PFSK-1 (cell line): Measurements from ENCODE around the gene ZNF652.

Experiments
- FOXP2 ChIP-seq: optimal IDR thresholded peaks from 2 replicates; pipeline ENCODE3; 2011; ENCODE audit warnings: borderline replicate concordance, control low read depth, inconsistent platforms; ENCODE audit not compliant: insufficient read depth; ENCODE audit errors: extremely low read length, extremely low read depth
- POLR2AphosphoS5 ChIP-seq: IDR thresholded peaks from 2 replicates; pipeline ENCODE4 v1.6.1; 2012; ENCODE audit warnings: low read depth, mild to moderate bottlenecking, control low read depth, low read length, moderate library complexity
- REST ChIP-seq, 2 experiments: IDR thresholded peaks; 2 replicates each; pipeline versions ENCODE4 v1.6.1 to v1.8.0; 2011 to 2012; ENCODE audit warnings: low read depth in 2 of 2, low read length in 2 of 2, control low read depth in 1 of 2, inconsistent platforms in 1 of 2, mild to moderate bottlenecking in 1 of 2, moderate library complexity in 1 of 2; ENCODE audit not compliant: insufficient read depth in 1 of 2
- SIN3A ChIP-seq: IDR thresholded peaks from 2 replicates; pipeline ENCODE4 v1.6.1; 2012; ENCODE audit warnings: mild to moderate bottlenecking, low read length, moderate library complexity, borderline replicate concordance; ENCODE audit not compliant: insufficient read depth
- TAF1 ChIP-seq: IDR thresholded peaks from 2 replicates; pipeline ENCODE4 v1.6.1; 2012; ENCODE audit warnings: low read length, control low read depth, borderline replicate concordance; ENCODE audit not compliant: insufficient read depth

Gene ZNF652

DNA sequence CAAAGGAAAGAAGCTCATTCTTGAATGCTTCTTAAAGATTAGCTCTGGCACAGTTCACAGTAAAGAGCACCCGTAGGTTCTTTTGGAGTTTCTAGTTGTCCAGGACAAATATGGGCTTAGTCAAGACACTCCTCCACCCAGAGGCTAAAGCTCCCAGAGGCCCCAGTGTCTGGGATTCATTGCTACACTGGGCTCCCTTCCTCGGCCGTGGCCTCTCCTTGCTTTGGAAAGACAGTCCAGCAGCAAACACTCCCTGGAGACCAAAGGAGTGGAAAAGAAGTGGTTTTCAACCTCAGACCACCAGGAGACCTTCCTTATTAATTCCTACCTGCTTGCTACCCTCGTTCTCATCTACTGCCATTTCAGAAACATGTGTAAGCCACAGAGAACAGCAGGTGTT, 35.5 kb upstream of the ZNF652 start:
- TF ChIP-seq REST (IDR thresholded peaks at IDR 0.05; ENCODE audit: insufficient read depth in 1 of 2, low read depth in 2 of 2, low read length in 2 of 2) (no peak), POLR2AphosphoS5 (no peak), SIN3A (no peak), TAF1 (no peak), FOXP2 (no peak)

- TF ChIP-seq TAF1, result no peak
- no peak for TF ChIP-seq POLR2AphosphoS5
- no peak for TF ChIP-seq SIN3A
- no peak for TF ChIP-seq REST (IDR thresholded peaks at IDR 0.05; ENCODE audit: insufficient read depth in 1 of 2, low read depth in 2 of 2, low read length in 2 of 2)
- no peak for TF ChIP-seq FOXP2
These were observed 31.6 kb upstream of the ZNF652 start for GRCh38 chr17:49393491-49394255.

GRCh38 chr17:49390548-49391324, 28.7 kb upstream of the ZNF652 start:
- no peak for TF ChIP-seq POLR2AphosphoS5
- TF ChIP-seq FOXP2, result peak; percentile 52

DNA sequence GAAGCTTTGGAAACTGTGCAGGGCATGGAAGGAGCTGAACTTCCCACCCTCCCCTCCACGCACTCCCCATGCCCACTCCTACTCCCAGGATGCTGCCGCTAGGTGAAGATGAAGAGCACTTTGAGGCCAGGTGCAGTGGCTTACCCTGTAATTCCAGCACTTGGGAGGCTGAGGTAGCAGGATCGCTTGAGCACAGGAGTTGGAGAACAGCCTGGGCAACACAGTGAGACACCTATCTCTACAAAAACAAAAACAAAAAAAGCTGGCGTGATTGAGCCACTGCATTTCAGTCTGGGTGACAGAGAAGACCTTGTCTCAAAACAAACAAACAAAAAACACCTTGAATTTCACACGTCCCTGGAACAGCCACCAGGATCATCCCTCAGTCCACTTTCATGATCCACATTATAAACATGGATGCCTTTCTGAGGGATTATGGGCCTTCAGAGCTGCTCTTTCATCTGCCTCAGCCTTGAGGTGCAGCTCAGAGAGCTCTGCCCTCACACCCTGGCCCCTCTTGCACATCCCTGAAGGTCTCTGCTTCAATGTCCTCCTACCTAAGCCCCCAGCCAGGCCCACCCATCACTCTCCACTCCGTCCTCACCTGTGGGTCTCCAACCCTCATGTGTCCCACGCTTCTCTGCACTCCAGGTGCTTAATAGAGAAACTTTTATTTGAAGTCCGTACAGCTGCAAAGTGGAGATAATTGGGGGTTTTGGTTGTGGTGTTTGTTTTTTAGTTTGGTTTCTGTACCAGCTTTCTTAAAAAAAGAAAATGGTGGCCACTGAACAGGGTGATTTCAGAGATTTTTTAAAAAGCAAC, 26.9 kb upstream of the ZNF652 start:
- TF ChIP-seq TAF1 (no peak), REST (IDR thresholded peaks at IDR 0.05; ENCODE audit: insufficient read depth in 1 of 2, low read depth in 2 of 2, low read length in 2 of 2) (no peak), POLR2AphosphoS5 (no peak), FOXP2 (no peak), SIN3A (no peak)

DNA sequence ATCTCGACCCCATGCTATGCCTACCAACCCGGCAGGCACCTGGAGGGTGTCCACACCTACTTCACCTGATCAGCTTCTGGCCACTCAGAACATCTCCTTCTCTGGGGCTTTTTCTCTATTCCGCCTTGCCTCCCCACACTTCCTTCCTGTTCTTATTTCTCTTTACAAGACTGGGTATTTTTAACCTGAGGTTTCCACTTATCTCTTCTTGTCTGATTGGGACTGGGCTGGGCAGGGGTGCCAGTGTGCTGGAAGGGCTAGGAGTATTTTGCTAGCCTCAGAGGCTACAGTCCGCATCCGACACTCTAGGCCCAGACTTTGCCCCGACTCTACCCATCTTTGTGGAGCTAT, 26.2 kb upstream of the ZNF652 start:
- TF ChIP-seq POLR2AphosphoS5 (no peak), REST (IDR thresholded peaks at IDR 0.05; ENCODE audit: insufficient read depth in 1 of 2, low read depth in 2 of 2, low read length in 2 of 2) (no peak), TAF1 (no peak), FOXP2 (no peak), SIN3A (no peak)
